Measurements from ENCODE around the gene ATP10D.

GRCh38 chr4:47483745-47484144, 1.3 kb upstream of the ATP10D start:
- TF ChIP-seq CTCF (IDR thresholded peaks at IDR 0.05 in 2 of 3, conservative IDR thresholded peaks at IDR 0.05 in 1 of 3; ENCODE audit: borderline replicate concordance in 1 of 3, insufficient read depth in 1 of 3, low read depth in 2 of 3, low read length in 2 of 3) (no peak), CEBPB (IDR thresholded peaks at IDR 0.05; ENCODE audit: low read depth) (no peak), EGR1 (IDR thresholded peaks at IDR 0.05; ENCODE audit: low read depth) (no peak), SP1 (IDR thresholded peaks at IDR 0.05; ENCODE audit: low read depth) (no peak), YY1 (IDR thresholded peaks at IDR 0.05; ENCODE audit: extremely low read depth, insufficient replicate concordance, low read depth, low read length) (no peak), EZH2 (IDR thresholded peaks at IDR 0.05) (no peak), POLR2AphosphoS5 (IDR thresholded peaks at IDR 0.05; ENCODE audit: low read depth, low read length) (no peak)

Measured in HCT116 (cell line).